NB4 (cell line): Measurements from ENCODE around the gene TTLL1.

Experiments
- CTCF ChIP-seq: IDR thresholded peaks from one replicate; pipeline ENCODE4 v1.5.1; 2012; ENCODE audit warnings: low read depth, low read length
- MAX ChIP-seq: IDR thresholded peaks from 2 replicates; pipeline ENCODE4 v1.6.1; 2011; ENCODE audit warnings: low read depth, low read length
- MYC ChIP-seq: IDR thresholded peaks from 2 replicates; pipeline ENCODE4 v1.6.1; 2011; ENCODE audit warnings: low read depth, low read length
- POLR2A ChIP-seq: IDR thresholded peaks from 2 replicates; pipeline ENCODE4 v1.6.1; 2011; ENCODE audit warnings: mild to moderate bottlenecking; ENCODE audit not compliant: insufficient read length; ENCODE audit errors: extremely low read depth

- TF ChIP-seq POLR2A: no peak
- no peak for TF ChIP-seq MYC
- TF ChIP-seq CTCF: no peak
- no peak for TF ChIP-seq MAX
These were observed 87.0 kb downstream of the TTLL1 start for GRCh38 chr22:43002202-43002586.
